HepG2 (cell line): Measurements from ENCODE around the gene SRXN1. TPM values are rescaled to one million over a fixed set of nuclear protein-coding genes. Genes with fewer than 3 reads are reported as not detected.
A peak's percentile ranks its signal among the peaks of the same experiment; 100 is the strongest.

ENCODE experiments used
- ATF1 ChIP-seq: IDR thresholded peaks from 2 replicates; pipeline ENCODE4 v1.6.1; 2016; ENCODE audit warnings: mild to moderate bottlenecking, control low read depth
- EED ChIP-seq: sonication (generic); formaldehyde crosslinking; IDR thresholded peaks from 2 replicates; pipeline ENCODE4 v1.5.0; 2020; ENCODE audit warnings: mild to moderate bottlenecking, missing genetic modification reagents
- ELK4 ChIP-seq: sonication (generic); formaldehyde crosslinking; IDR thresholded peaks from 2 replicates; pipeline ENCODE4 v1.9.0; 2021; ENCODE audit warnings: missing genetic modification reagents, borderline replicate concordance
- FOXA1 ChIP-seq, 2 experiments: fragments of 450-650 bp in 1 of 2; sonication (generic) in 1 of 2; formaldehyde crosslinking in 1 of 2; IDR thresholded peaks; 2 replicates each; pipeline versions ENCODE4 v1.4.0 to v1.6.1; 2016 to 2020; ENCODE audit warnings: missing genetic modification reagents in 1 of 2
- MXI1 ChIP-seq: IDR thresholded peaks from 3 replicates; pipeline ENCODE4 v1.6.1; 2012; ENCODE audit warnings: low read depth, low read length, inconsistent platforms, borderline replicate concordance
- NPAS2 ChIP-seq: sonication (generic); formaldehyde crosslinking; IDR thresholded peaks from 2 replicates; pipeline ENCODE4 v1.8.0; 2022; ENCODE audit warnings: mild to moderate bottlenecking, missing genetic modification reagents, borderline replicate concordance
- PAWR ChIP-seq: sonication (generic); formaldehyde crosslinking; IDR thresholded peaks from 2 replicates; pipeline ENCODE4 v1.4.0; 2020; ENCODE audit warnings: missing genetic modification reagents, mild to moderate bottlenecking, borderline replicate concordance
- POLR2G ChIP-seq: fragments of 200-400 bp; formaldehyde crosslinking; IDR thresholded peaks from 2 replicates; pipeline ENCODE4 v1.6.1; 2018; ENCODE audit warnings: mild to moderate bottlenecking, low read depth, low read length, moderate library complexity
- RFXANK ChIP-seq: IDR thresholded peaks from 2 replicates; pipeline ENCODE4 v1.6.1; 2016
- TERF1 ChIP-seq: sonication (generic); formaldehyde crosslinking; IDR thresholded peaks from 2 replicates; pipeline ENCODE4 v1.8.0; 2022; ENCODE audit warnings: mild to moderate bottlenecking, missing genetic modification reagents, moderate library complexity
- ZFP91 ChIP-seq: sonication (generic); formaldehyde crosslinking; IDR thresholded peaks from 2 replicates; pipeline ENCODE4 v1.9.0; 2022; ENCODE audit warnings: missing genetic modification reagents, mild to moderate bottlenecking, borderline replicate concordance
- ZNF225 ChIP-seq: sonication (generic); formaldehyde crosslinking; IDR thresholded peaks from 2 replicates; pipeline ENCODE4 v1.4.0; 2020; ENCODE audit warnings: mild to moderate bottlenecking, missing genetic modification reagents
- ZNF235 ChIP-seq: sonication (generic); formaldehyde crosslinking; IDR thresholded peaks from 2 replicates; pipeline ENCODE4 v1.8.1; 2023; ENCODE audit warnings: mild to moderate bottlenecking, missing genetic modification reagents, borderline replicate concordance
- ZNF343 ChIP-seq: sonication (generic); formaldehyde crosslinking; IDR thresholded peaks from 2 replicates; pipeline ENCODE4 v1.4.0; 2020; ENCODE audit warnings: mild to moderate bottlenecking, missing genetic modification reagents
- ZNF354B ChIP-seq: sonication (generic); formaldehyde crosslinking; IDR thresholded peaks from 2 replicates; pipeline ENCODE4 v1.8.0; 2022; ENCODE audit warnings: mild to moderate bottlenecking, missing genetic modification reagents
- ZNF383 ChIP-seq: sonication (generic); formaldehyde crosslinking; IDR thresholded peaks from 2 replicates; pipeline ENCODE4 v1.4.0; 2020; ENCODE audit warnings: missing genetic modification reagents, mild to moderate bottlenecking, borderline replicate concordance
- ZNF501 ChIP-seq: sonication (generic); formaldehyde crosslinking; IDR thresholded peaks from 2 replicates; pipeline ENCODE4 v1.5.1; 2020; ENCODE audit warnings: mild to moderate bottlenecking, moderate library complexity, missing genetic modification reagents
- ZNF607 ChIP-seq: sonication (generic); formaldehyde crosslinking; IDR thresholded peaks from 2 replicates; pipeline ENCODE4 v1.5.1; 2020; ENCODE audit warnings: missing genetic modification reagents, mild to moderate bottlenecking, borderline replicate concordance
- ZNF687 ChIP-seq: sonication (generic); formaldehyde crosslinking; IDR thresholded peaks from 2 replicates; pipeline ENCODE4 v1.5.1; 2020; ENCODE audit warnings: mild to moderate bottlenecking, missing genetic modification reagents, moderate library complexity
- ZNF766 ChIP-seq: sonication (generic); formaldehyde crosslinking; IDR thresholded peaks from 2 replicates; pipeline ENCODE4 v1.5.0; 2020; ENCODE audit warnings: missing genetic modification reagents, borderline replicate concordance
- ZNF790 ChIP-seq: sonication (generic); formaldehyde crosslinking; IDR thresholded peaks from 2 replicates; pipeline ENCODE4 v1.8.0; 2022; ENCODE audit warnings: missing genetic modification reagents, mild to moderate bottlenecking, borderline replicate concordance
- polyA plus RNA-seq, 8 experiments: library from polyadenylated mRNA; depleted of rRNA in 3 of 8; stranded (reverse) in 7 of 8; unstranded in 1 of 8; fragments of >200 nt; fragmentation: Illumina TruSeq in 4 of 8; extraction: Trizol in 4 of 8; gene quantifications; 2 replicates each; pipeline versions ENCODE4 v1.2.1 to v1.2.3, GENCODE V29; 2011 to 2016; ENCODE audit warnings: low read depth in 4 of 8, missing spikeins in 1 of 8, mixed read lengths in 1 of 8; ENCODE audit not compliant: insufficient read depth in 1 of 8
- total RNA-seq, 5 experiments: library from RNA; depleted of rRNA; stranded (reverse); fragments of >200 nt; fragmentation: Illumina TruSeq; extraction: Trizol; gene quantifications; 2 replicates each; pipeline ENCODE4 v1.2.3, GENCODE V29; 2016; ENCODE audit warnings: low read depth in 1 of 5

Gene SRXN1
- total and polyA plus RNA-seq, 2 of the 13 experiments (the other 11 are each of a cell fraction or from before 2014, with no cell fraction given), result 29.9 to 87.7 TPM

GRCh38 chr20:642398-643174 is 10.4 kb downstream of the SRXN1 start (continued):
- TF ChIP-seq ATF1 (CRISPR knock-in tag) (no peak), ZNF383 (CRISPR knock-in tag) (no peak), ZNF501 (0 out of 2 replicates have a peak, but pooled peaks have one; percentile 56), MXI1 (no peak; the same call in 2 of the 3 replicates), ZNF343 (CRISPR knock-in tag) (no peak), POLR2G (0 out of 2 replicates have a peak, but pooled peaks have one; percentile 30), ZNF687 (CRISPR knock-in tag) (peak; percentile 86), NPAS2 (CRISPR knock-in tag) (no peak), ZNF235 (CRISPR knock-in tag) (peak; percentile 82; the same call in 1 of the 2 replicates), RFXANK (CRISPR knock-in tag) (no peak), EED (CRISPR knock-in tag) (no peak), ZNF607 (CRISPR knock-in tag) (0 out of 2 replicates have a peak, but pooled peaks have one; percentile 21), FOXA1 (IDR thresholded peaks at IDR 0.05) (no peak), FOXA1 (CRISPR knock-in tag; IDR thresholded peaks at IDR 0.05) (peak; percentile 16; the same call in 1 of the 2 replicates), ZNF790 (CRISPR knock-in tag) (no peak), ELK4 (CRISPR knock-in tag) (0 out of 2 replicates have a peak, but pooled peaks have one; percentile 20), ZNF354B (CRISPR knock-in tag) (peak; percentile 56; the same call in 1 of the 2 replicates), ZNF766 (CRISPR knock-in tag) (no peak), PAWR (no peak), ZFP91 (CRISPR knock-in tag) (peak; percentile 76), TERF1 (CRISPR knock-in tag) (no peak), ZNF225 (CRISPR knock-in tag) (no peak)
